ENCODE data around the gene DOCK9.

Gene DOCK9

GRCh38 chr13:98998831-98999638, 21.2 kb upstream of the DOCK9 start:
- DNase-seq, result no peak

GRCh38 chr13:98997738-98998641, 20.1 kb upstream of the DOCK9 start:
- no peak for DNase-seq

GRCh38 chr13:98997011-98997730, 19.3 kb upstream of the DOCK9 start:
- DNase-seq, result no peak

GRCh38 chr13:98996046-98996445, 18.2 kb upstream of the DOCK9 start:
- DNase-seq, result no peak

GRCh38 chr13:98994896-98995295, 17.0 kb upstream of the DOCK9 start:
- no peak for DNase-seq

DNA sequence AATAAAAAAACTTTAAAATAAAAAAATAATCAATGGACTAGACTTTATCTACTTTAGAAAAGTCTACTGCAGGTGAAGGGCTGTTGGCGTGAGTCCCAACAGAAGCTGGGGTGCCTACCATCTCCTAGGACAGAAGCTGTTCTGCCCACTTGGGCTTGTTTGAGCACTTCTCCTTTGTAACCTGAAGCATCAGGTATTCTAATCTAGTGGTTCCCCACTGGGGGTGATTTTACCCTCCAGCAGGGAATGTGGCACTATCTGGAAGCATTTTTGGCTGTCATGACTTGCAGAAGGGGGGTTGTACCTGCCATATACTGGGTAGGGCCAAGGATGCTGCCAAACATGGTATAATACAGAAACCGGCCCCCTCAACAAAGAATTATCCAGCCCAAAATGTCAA, 16.2 kb upstream of the DOCK9 start:
- no peak for DNase-seq

DNA sequence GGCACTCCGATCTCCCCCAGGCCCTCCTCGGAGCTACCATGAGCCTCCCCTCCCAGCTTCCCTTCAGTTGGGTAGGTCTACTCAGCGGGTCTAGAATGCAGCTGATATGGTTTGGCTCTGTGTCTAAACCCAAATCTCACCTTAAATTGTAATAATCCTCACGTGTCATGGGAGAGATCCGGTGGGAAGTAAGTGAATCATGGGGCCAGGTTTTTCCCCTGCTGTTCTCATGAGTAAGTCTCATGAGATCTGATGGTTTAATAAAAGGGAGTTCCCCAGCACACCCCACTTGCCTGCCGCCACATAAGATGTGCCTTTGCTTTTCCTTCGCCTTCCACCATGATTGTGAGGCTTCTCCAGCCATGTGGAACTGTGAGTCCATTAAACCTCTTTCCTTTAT, 14.5 kb upstream of the DOCK9 start:
- DNase-seq, result no peak

- DNase-seq, result no peak
These were observed 12.8 kb upstream of the DOCK9 start for GRCh38 chr13:98990701-98991100.

- DNase-seq, result no peak
These were observed 11.8 kb upstream of the DOCK9 start for GRCh38 chr13:98989469-98990235.

DNA sequence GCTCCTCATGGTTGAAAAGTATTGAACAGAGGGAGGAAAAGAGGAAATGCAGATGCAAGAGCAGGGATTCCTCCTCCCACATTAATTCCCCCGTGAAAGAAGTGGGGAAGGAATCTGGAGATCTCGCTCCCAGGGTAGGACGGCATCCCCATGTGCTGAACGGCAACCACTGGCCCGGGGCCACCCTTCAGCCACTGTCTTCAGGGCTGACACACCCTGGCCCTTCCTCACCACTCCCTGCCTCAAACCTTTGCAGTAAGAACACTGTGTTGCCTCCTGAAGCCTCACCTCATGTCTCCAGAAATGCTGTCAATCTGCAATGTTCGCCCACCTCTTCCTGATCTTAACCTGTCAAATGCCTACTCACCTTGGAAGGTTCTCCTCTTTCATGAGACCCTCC, 10.9 kb upstream of the DOCK9 start:
- DNase-seq, result no peak

DNA sequence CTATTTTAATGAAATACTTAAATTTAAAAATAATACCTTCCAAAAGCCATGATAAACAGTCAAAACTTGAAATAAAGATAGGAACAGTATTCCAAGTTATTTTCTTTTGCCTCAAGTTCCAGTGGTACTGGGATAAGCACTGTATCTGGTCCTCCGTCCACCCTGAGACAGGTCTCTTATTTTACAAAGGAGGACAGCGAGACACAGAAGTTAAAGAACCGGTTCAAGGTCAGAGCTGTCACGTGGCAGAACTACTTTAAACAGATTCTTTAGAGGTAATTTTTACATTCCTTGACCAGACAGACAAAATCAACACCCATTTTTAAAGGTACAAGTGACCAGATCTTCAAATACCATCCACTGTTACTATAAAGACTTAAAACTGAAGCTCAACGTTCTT, 10.4 kb upstream of the DOCK9 start:
- DNase-seq, result no peak

- DNase-seq, result no peak
These were observed 9.4 kb upstream of the DOCK9 start for GRCh38 chr13:98987275-98987674.

GRCh38 chr13:98986226-98986846, 8.5 kb upstream of the DOCK9 start:
- DNase-seq, result peak; percentile 32 to 77

DNA sequence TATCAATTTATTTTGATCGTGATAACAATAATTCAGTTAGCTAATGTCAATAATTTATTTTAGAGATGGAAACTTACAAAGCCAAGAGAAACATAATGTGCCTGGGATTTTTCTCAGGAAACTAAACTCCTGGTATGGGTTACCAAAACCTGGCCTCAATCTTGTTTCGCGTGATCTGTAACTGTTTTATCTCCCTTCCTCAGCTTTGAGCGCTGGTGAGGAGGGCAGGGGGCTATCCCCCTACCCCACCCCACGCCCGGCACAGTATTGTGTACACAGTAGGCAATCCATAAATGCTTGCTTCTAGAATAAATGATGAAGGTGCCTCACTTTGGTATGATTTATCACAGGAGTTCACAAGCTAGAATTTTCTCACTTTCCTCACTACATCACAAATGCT, 7.7 kb upstream of the DOCK9 start:
- DNase-seq, result no peak

GRCh38 chr13:98984983-98985382, 7.1 kb upstream of the DOCK9 start:
- no peak for DNase-seq

- no peak for DNase-seq
These were observed 6.3 kb upstream of the DOCK9 start for GRCh38 chr13:98984118-98984517.

- DNase-seq, result no peak
These were observed 5.3 kb upstream of the DOCK9 start for GRCh38 chr13:98983182-98983581.

DNA sequence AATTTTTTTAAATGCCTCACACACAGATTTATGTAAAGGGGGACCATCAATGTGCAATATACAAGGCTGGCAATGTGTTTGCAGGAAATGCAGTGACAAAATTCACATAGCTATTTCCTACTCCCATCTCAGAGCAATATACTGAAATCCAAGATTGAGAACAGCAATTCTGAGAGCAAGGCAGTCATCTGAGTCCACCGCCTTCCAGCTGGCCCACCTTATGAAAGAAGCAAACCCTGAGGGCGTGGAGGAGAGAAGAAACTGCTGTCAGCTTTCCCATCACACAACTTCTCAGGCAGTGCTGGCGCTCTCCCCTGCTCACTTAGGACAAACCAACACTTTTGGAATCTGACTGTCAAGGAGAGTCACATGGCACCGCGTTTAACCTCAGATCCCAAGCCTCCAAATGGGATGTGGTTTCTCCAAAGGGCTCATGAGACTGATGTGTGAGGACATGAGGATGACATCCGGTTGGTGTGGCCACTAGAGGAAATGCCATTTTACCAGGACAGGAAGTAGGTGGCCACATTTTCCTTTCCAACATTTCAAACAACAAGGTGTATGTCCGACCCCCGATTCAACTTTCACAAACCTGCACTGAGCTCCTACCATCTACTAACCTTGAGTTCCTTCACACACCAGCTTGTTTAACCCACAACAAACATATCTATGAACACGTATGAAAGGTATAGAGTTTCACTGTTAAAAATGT, 3.7 kb upstream of the DOCK9 start:
- no peak for DNase-seq

- DNase-seq, result no peak
These were observed 1.3 kb upstream of the DOCK9 start for GRCh38 chr13:98979012-98979660.

GRCh38 chr13:98978280-98978679, 416 bp upstream of the DOCK9 start:
- no peak for DNase-seq

GRCh38 chr13:98976941-98977340, 923 bp downstream of the DOCK9 start:
- DNase-seq, result no peak
